HCT116 (cell line): ENCODE measurements around the gene MYOG. TPM values are rescaled to one million over a fixed set of nuclear protein-coding genes. Genes with fewer than 3 reads are reported as not detected.

Experiments
- ATAC-seq: fragments of 200-7000 bp; cut with Tn5 transposase; 2 replicates; pipeline ENCODE4 v1.9.1; 2020; ENCODE audit warnings: mild to moderate bottlenecking, moderate library complexity
- BruUV-seq: library from RNA; stranded (reverse); fragments of 400-500 nt; replicated peaks from 2 replicates; lab custom pipeline; 2021; lab: Mats Ljungman, UMichigan
- CTCF ChIA-PET: fragments of 300-600 bp; sonication (Branson Sonifier 250); formaldehyde crosslinking; loops from one replicate; lab custom pipeline; 2021; ENCODE audit warnings: antibody characterized with exemption; lab: Charles Lee
- POLR2A ChIA-PET: fragments of 300-600, 350-600 bp; sonication (Branson Sonifier 250); formaldehyde crosslinking; loops from one replicate; lab custom pipeline; 2021; ENCODE audit warnings: antibody characterized with exemption; lab: Charles Lee
- RAD21 ChIA-PET, 2 experiments: fragments of 300-600 bp; sonication (Branson Sonifier 250); formaldehyde crosslinking; loops; one replicate each; lab custom pipeline; 2023; ENCODE audit warnings: low total read pairs in 2 of 2; ENCODE audit not compliant: uncharacterized antibody in 2 of 2, unreplicated experiment in 2 of 2, low non-redundant PET in 1 of 2; lab: Charles Lee
- DNase-seq: peaks from one replicate; pipeline ENCODE4 v3.0.0-alpha.2; 2010; ENCODE audit warnings: low read depth, low spot score
- H2AFZ ChIP-seq: fragments of 200-600 bp; shearing (Covaris generic), sonication (generic); 2 replicates; pipeline ENCODE4 v1.6.1; 2017; ENCODE audit warnings: low read depth, mixed run types, mixed read lengths, antibody characterized with exemption, low read length; ENCODE audit not compliant: poor library complexity, severe bottlenecking
- H3K27ac ChIP-seq: 2 replicates; pipeline ENCODE4 v1.5.1; 2012; ENCODE audit warnings: low read depth, low read length
- H3K27me3 ChIP-seq: fragments of 200-600 bp; sonication (generic); 2 replicates; pipeline ENCODE4 v1.6.1; 2016; ENCODE audit warnings: mixed run types, low read length, mixed read lengths; ENCODE audit not compliant: insufficient read depth
- H3K36me3 ChIP-seq, 2 experiments: fragments of 200-500 bp in 1 of 2; fragments of 200-600 bp in 1 of 2; sonication (Bioruptor generic) in 1 of 2; sonication (generic) in 1 of 2; 2 replicates each; pipeline versions ENCODE4 v1.5.1 to v1.6.1; 2014 to 2016; ENCODE audit warnings: low read length in 2 of 2, inconsistent platforms in 1 of 2, mixed read lengths in 1 of 2, mixed run types in 1 of 2; ENCODE audit not compliant: insufficient read depth in 2 of 2, control insufficient read depth in 1 of 2
- H3K4me1 ChIP-seq, 2 experiments: fragments of 200-600 bp in 1 of 2; sonication (generic) in 1 of 2; 2 replicates each; pipeline versions ENCODE4 v1.5.1 to v1.6.1; 2012 to 2017; ENCODE audit warnings: low read length in 2 of 2, inconsistent platforms in 1 of 2, mild to moderate bottlenecking in 1 of 2, mixed read lengths in 1 of 2, mixed run types in 1 of 2, moderate library complexity in 1 of 2; ENCODE audit not compliant: insufficient read depth in 2 of 2, control insufficient read depth in 1 of 2
- H3K4me2 ChIP-seq: fragments of 200-600 bp; sonication (generic); 2 replicates; pipeline ENCODE4 v1.6.1; 2017; ENCODE audit warnings: mixed run types, low read length, mixed read lengths
- H3K4me3 ChIP-seq, 2 experiments: fragments of 200-600 bp in 1 of 2; sonication (generic) in 1 of 2; replicated peaks in 1 of 2; 2 replicates each; pipeline ENCODE4 v1.5.1; 2011 to 2016; ENCODE audit warnings: low read length in 2 of 2, control low read depth in 1 of 2, low read depth in 1 of 2, mild to moderate bottlenecking in 1 of 2, mixed read lengths in 1 of 2, mixed run types in 1 of 2
- H3K79me2 ChIP-seq: fragments of 200-600 bp; sonication (generic); 2 replicates; pipeline ENCODE4 v1.6.1; 2017; ENCODE audit warnings: mild to moderate bottlenecking, mixed run types, low read length, moderate library complexity, mixed read lengths; ENCODE audit not compliant: insufficient read depth
- H3K9ac ChIP-seq: fragments of 200-600 bp; sonication (generic); 2 replicates; pipeline ENCODE4 v1.6.1; 2016; ENCODE audit warnings: low read length, mixed read lengths
- H3K9me2 ChIP-seq: fragments of 200-600 bp; sonication (generic), shearing (Covaris generic); 2 replicates; pipeline ENCODE4 v1.6.1; 2017; ENCODE audit warnings: mixed run types, mild to moderate bottlenecking, moderate library complexity; ENCODE audit not compliant: insufficient read depth
- H3K9me3 ChIP-seq, 2 experiments: fragments of 200-500 bp in 1 of 2; fragments of 200-600 bp in 1 of 2; sonication (Bioruptor generic) in 1 of 2; sonication (generic) in 1 of 2; 2 replicates each; pipeline ENCODE4 v1.6.1; 2014 to 2017; ENCODE audit warnings: low read length in 2 of 2, mixed read lengths in 2 of 2, inconsistent platforms in 1 of 2, low read depth in 1 of 2, mild to moderate bottlenecking in 1 of 2, mixed run types in 1 of 2, moderate library complexity in 1 of 2; ENCODE audit not compliant: control insufficient read depth in 1 of 2, insufficient read depth in 1 of 2
- H4K20me1 ChIP-seq: fragments of 200-600 bp; sonication (generic), shearing (Covaris generic); 2 replicates; pipeline ENCODE4 v1.6.1; 2017; ENCODE audit warnings: mixed run types, mild to moderate bottlenecking, moderate library complexity; ENCODE audit not compliant: insufficient read depth
- CTCF ChIP-seq, 3 experiments: fragments of 200-600 bp in 1 of 3; sonication (generic) in 1 of 3; IDR thresholded peaks in 2 of 3; conservative IDR thresholded peaks in 1 of 3; 2 replicates each; pipeline ENCODE4 v1.5.1; 2012 to 2017; ENCODE audit warnings: low read depth in 2 of 3, low read length in 2 of 3, antibody characterized with exemption in 1 of 3, borderline replicate concordance in 1 of 3, control low read depth in 1 of 3, mild to moderate bottlenecking in 1 of 3, mixed read lengths in 1 of 3, mixed run types in 1 of 3, moderate library complexity in 1 of 3; ENCODE audit not compliant: insufficient read depth in 1 of 3
- EGR1 ChIP-seq: IDR thresholded peaks from 2 replicates; pipeline ENCODE4 v1.6.1; 2012; ENCODE audit warnings: low read depth
- EZH2 ChIP-seq: fragments of 200-600 bp; sonication (generic); IDR thresholded peaks from 2 replicates; pipeline ENCODE4 v1.6.1; 2017; ENCODE audit warnings: antibody characterized with exemption, mixed run types
- RAD21 ChIP-seq: IDR thresholded peaks from 2 replicates; pipeline ENCODE4 v1.6.1; 2012; ENCODE audit warnings: low read depth, mild to moderate bottlenecking
- REST ChIP-seq: IDR thresholded peaks from 2 replicates; pipeline ENCODE4 v1.6.1; 2012; ENCODE audit warnings: low read depth
- ZBTB33 ChIP-seq: IDR thresholded peaks from 2 replicates; pipeline ENCODE4 v1.6.1; 2011; ENCODE audit warnings: mild to moderate bottlenecking, low read length, moderate library complexity; ENCODE audit not compliant: insufficient replicate concordance; ENCODE audit errors: extremely low read depth
- intact Hi-C: fragments of 100-400 bp; cut with micrococcal nuclease; formaldehyde crosslinking; loops from 2 replicates; pipeline ENCODE4 v1.10.0; 2022
- total RNA-seq: library from RNA; stranded (reverse); gene quantifications from one replicate; pipeline ENCODE4 v1.2.1, GENCODE V29; 2021; ENCODE audit not compliant: unreplicated experiment

MYOG gene
- total RNA-seq, 1 experiment from 2014 or later, result not detected

- TF ChIP-seq EZH2, result no peak
- TF ChIP-seq REST, result no peak
- no peak for TF ChIP-seq EGR1
- peak in 2 of 3 experiments; percentile 29 to 42; a peak in 3 of 6 replicates for TF ChIP-seq CTCF (IDR thresholded peaks at IDR 0.05 in 2 of 3, conservative IDR thresholded peaks at IDR 0.05 in 1 of 3; ENCODE audit: borderline replicate concordance in 1 of 3, insufficient read depth in 1 of 3, low read depth in 2 of 3, low read length in 2 of 3)
- TF ChIP-seq ZBTB33, result no peak
- no peak for TF ChIP-seq RAD21
- Histone ChIP-seq H3K27me3 (no peaks in the 10 kb centered on the region), H2AFZ (no peak overlapping the region), H3K36me3 (peaks cover 0 to 5% of the 10 kb centered on the region in 2 experiments; a peak in 2 of 4 replicates), H3K9ac (no peak overlapping the region), H3K4me3 (no peak overlapping the region), H3K79me2 (no peaks in the 10 kb centered on the region), H3K27ac (no peak overlapping the region), H3K4me1 (no peaks in the 10 kb centered on the region), H4K20me1 (no peaks in the 10 kb centered on the region), H3K9me3 (no peaks in the 10 kb centered on the region), H3K9me2 (no peaks in the 10 kb centered on the region), H3K4me2 (no peak overlapping the region)
- intact Hi-C loops, result no loop called here
- ChIA-PET RAD21 (no interaction called here), POLR2A (no interaction called here), CTCF (interaction anchor here (0.7 to 1.2 kb wide), 2 partner anchors 15 to 71 kb away, joined by 3 to 8 read pairs; no protein-coding TSS in a partner anchor)
- BruUV-seq, result no TSS peak
- ATAC-seq, result peak; percentile 66; the same call in 1 of the 2 replicates
- DNase-seq, result no peak
Measured at GRCh38 chr1:203055161-203055799, 30.5 kb downstream of the MYOG start.
